PC-3 (cell line): Measurements from ENCODE around the gene AKIRIN2. TPM values are rescaled to one million over a fixed set of nuclear protein-coding genes. Genes with fewer than 3 reads are reported as not detected.
A peak's percentile ranks its signal among the peaks of the same experiment; 100 is the strongest.
"Not testable (repeated sequence)": the region's sequence is repeated elsewhere in the genome, so short reads cannot be mapped to it uniquely, and the experiment has no call there.

Experiments
- ATAC-seq: fragments of 200-7000 bp; cut with Tn5 transposase; 2 replicates; pipeline ENCODE4 v1.9.1; 2020; ENCODE audit warnings: mild to moderate bottlenecking, moderate library complexity
- BruUV-seq: library from RNA; stranded (reverse); fragments of 400-500 nt; replicated peaks from 2 replicates; lab custom pipeline; 2021; lab: Mats Ljungman, UMichigan
- CTCF ChIA-PET: fragments of 300-600 bp; sonication (Branson Sonifier 250); formaldehyde crosslinking; loops from one replicate; lab custom pipeline; 2022; ENCODE audit warnings: antibody characterized with exemption; lab: Charles Lee
- POLR2A ChIA-PET: fragments of 300-600 bp; sonication (Branson Sonifier 250); formaldehyde crosslinking; loops from one replicate; lab custom pipeline; 2022; ENCODE audit warnings: antibody characterized with exemption; ENCODE audit not compliant: unreplicated experiment; lab: Charles Lee
- DNase-seq: peaks from one replicate; pipeline ENCODE4 v3.0.0-alpha.2; 2015
- H2AFZ ChIP-seq: fragments of 300-600 bp; sonication (generic); 2 replicates; pipeline ENCODE4 v1.6.0; 2016; ENCODE audit warnings: antibody characterized with exemption, low read length
- H3F3A ChIP-seq: fragments of 300-600 bp; sonication (generic); one replicate; pipeline ENCODE4 v1.6.0; 2017; ENCODE audit warnings: antibody characterized with exemption, low read length, control low read depth, mild to moderate bottlenecking; ENCODE audit not compliant: unreplicated experiment
- H3K27ac ChIP-seq: fragments of 300-600 bp; sonication (generic); 2 replicates; pipeline ENCODE4 v1.5.1; 2016; ENCODE audit warnings: mild to moderate bottlenecking, low read length
- H3K27me3 ChIP-seq: fragments of 300-600 bp; sonication (generic); 2 replicates; pipeline ENCODE4 v1.6.1; 2016; ENCODE audit warnings: low read length, mixed read lengths
- H3K36me3 ChIP-seq: fragments of 300-600 bp; sonication (generic); 2 replicates; pipeline ENCODE4 v1.6.1; 2016; ENCODE audit warnings: low read depth, mixed run types, low read length, mixed read lengths
- H3K4me1 ChIP-seq: fragments of 300-600 bp; sonication (generic); 2 replicates; pipeline ENCODE4 v1.5.1; 2016; ENCODE audit warnings: low read length; ENCODE audit not compliant: insufficient read depth
- H3K4me2 ChIP-seq: fragments of 300-600 bp; sonication (generic); 2 replicates; pipeline ENCODE4 v1.6.0; 2016; ENCODE audit warnings: low read length
- H3K4me3 ChIP-seq: fragments of 300-600 bp; sonication (generic); 2 replicates; pipeline ENCODE4 v1.5.1; 2016; ENCODE audit warnings: mild to moderate bottlenecking, low read length, mixed read lengths
- H3K79me2 ChIP-seq: fragments of 300-600 bp; sonication (generic); 2 replicates; pipeline ENCODE4 v1.6.1; 2017; ENCODE audit warnings: low read length, mixed read lengths
- H3K9ac ChIP-seq: fragments of 300-600 bp; sonication (generic); 2 replicates; pipeline ENCODE4 v1.6.0; 2016; ENCODE audit warnings: mild to moderate bottlenecking, low read length
- H3K9me2 ChIP-seq: fragments of 300-600 bp; sonication (generic); replicated peaks from 2 replicates; pipeline ENCODE4 v1.6.1; 2016; ENCODE audit warnings: mixed run types, low read length, mixed read lengths
- H3K9me3 ChIP-seq: fragments of 300-600 bp; sonication (generic); 2 replicates; pipeline ENCODE4 v1.6.1; 2016; ENCODE audit warnings: low read length, mixed read lengths
- H4K20me1 ChIP-seq: fragments of 300-600 bp; sonication (generic); 2 replicates; pipeline ENCODE4 v1.6.1; 2016; ENCODE audit warnings: low read length, mixed read lengths
- CTCF ChIP-seq: fragments of 300-600 bp; sonication (generic); conservative IDR thresholded peaks from 2 replicates; pipeline ENCODE4 v1.5.1; 2017; ENCODE audit warnings: antibody characterized with exemption, low read depth, mild to moderate bottlenecking, low read length
- EZH2 ChIP-seq: fragments of 300-600 bp; sonication (generic); IDR thresholded peaks from one replicate; pipeline ENCODE4 v1.6.1; 2017; ENCODE audit warnings: antibody characterized with exemption, mild to moderate bottlenecking, low read length; ENCODE audit not compliant: unreplicated experiment
- EZH2phosphoT487 ChIP-seq: fragments of 300-600 bp; sonication (generic); IDR thresholded peaks from 2 replicates; pipeline ENCODE4 v1.6.1; 2018; ENCODE audit warnings: mild to moderate bottlenecking, antibody characterized with exemption, low read length, borderline replicate concordance
- intact Hi-C: fragments of 100-400 bp; cut with micrococcal nuclease; formaldehyde crosslinking; loops from 2 replicates; pipeline ENCODE4 v1.9.0; 2023
- total RNA-seq: library from RNA; depleted of rRNA; stranded (reverse); fragments of >200 nt; gene quantifications from 2 replicates; pipeline ENCODE4 v1.2.3, GENCODE V29; 2014

AKIRIN2 gene
- total RNA-seq, 1 experiment from 2014 or later, result 15.1 TPM

DNA sequence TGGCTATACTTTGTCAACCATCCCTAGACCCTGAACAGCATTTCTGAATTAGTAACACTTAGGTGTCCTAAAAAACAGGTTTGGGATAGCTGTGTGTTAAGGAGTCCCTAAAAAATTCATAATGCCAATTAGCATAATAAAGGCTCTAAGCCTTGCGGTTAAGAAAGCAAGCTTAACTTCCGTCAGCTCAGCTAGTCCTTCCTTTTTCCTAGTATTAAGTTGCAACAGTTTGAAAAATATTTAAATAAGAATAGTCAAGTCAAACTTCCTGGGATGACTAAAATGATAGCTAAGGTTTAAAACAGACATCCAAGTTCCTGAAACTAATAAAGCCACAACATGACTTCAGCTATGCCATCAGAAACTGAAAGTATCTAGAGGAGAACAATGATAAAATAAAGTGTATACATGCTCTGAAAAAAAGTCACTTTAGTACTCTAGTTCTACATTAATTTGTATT is 3.5 kb downstream of the AKIRIN2 start:
- 0 out of 2 replicates have a peak, but pooled peaks have one; percentile 2 for ATAC-seq
- TF ChIP-seq CTCF (no peak), EZH2 (no peak), EZH2phosphoT487 (no peak)
- peak; percentile 42 for DNase-seq
- H3K9me3 ChIP-seq, result no peaks in the 10 kb centered on the region
- POLR2A ChIA-PET, result interaction anchor here (0.6 to 0.7 kb wide), 2 partner anchors 114 to 588 kb away, joined by 3 read pairs; no protein-coding TSS in a partner anchor
- CTCF ChIA-PET, result interaction anchor here (0.6 kb wide), 1 partner anchor 25 kb away, joined by 3 read pairs; no protein-coding TSS in a partner anchor
- peak overlapping the region; percentile 98 for H3K4me3 ChIP-seq
- H3K4me1 ChIP-seq, result peaks cover 15% of the 10 kb centered on the region; the same call in 1 of the 2 replicates
- peak overlapping the region; percentile 81 for H3K4me2 ChIP-seq
- peaks cover 5% of the 10 kb centered on the region for H3F3A ChIP-seq
- H3K9me2 ChIP-seq, result no peaks in the 10 kb centered on the region
- peak overlapping the region; percentile 92 for H3K9ac ChIP-seq
- H2AFZ ChIP-seq, result no peak overlapping the region
- no TSS peak for BruUV-seq
- peak overlapping the region; percentile 22 for H3K27ac ChIP-seq
- H3K27me3 ChIP-seq, result no peaks in the 10 kb centered on the region
- intact Hi-C loops, result no loop called here
- peaks cover 51% of the 10 kb centered on the region for H4K20me1 ChIP-seq
- H3K36me3 ChIP-seq, result no peaks in the 10 kb centered on the region; the same call in 1 of the 2 replicates
- peaks cover 85% of the 10 kb centered on the region for H3K79me2 ChIP-seq

DNA sequence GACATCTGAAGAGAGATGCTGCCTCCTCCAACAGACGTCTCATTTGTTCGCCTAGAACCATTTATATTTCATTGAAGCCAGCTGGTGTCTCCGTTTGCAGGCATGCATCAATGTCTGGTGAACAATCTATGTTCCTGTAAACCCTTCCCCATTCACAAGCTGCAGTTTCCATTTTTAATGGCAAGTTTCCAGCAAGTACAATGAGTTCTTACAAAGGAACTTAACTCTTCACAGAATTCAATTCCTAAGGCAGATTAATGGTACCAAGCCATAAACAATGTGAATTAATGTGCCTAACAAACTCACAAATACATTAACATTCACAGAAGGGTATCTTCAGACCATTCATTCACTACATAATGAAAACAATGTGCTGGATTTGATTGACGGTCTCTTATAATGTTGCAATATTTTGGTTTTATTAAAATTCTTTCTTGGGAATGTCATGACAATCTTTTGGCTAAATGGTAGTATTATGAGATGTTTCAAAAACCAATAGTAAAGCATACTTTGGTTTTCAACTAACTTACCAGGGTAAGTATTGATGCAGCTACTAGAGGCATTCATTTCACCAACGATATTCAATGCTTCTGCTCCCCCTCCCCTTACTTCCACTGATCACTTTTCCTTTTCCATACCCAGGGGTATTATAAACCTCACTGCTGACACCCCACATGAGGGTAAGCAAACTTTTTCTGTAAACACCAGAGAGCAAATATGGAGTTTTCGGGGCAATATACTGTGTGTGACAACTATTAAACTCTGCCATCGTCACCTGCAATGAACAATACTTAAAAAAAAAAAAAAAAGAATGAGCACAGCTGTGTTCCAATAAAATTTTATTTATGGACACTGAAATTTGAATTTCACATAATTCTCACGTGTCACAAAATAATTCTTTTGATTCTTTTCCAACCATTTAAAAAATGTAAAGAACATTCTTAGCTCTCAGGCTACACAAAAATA is 4.2 kb downstream of the AKIRIN2 start:
- Histone ChIP-seq H3K79me2 (peaks cover 92% of the 10 kb centered on the region), H3F3A (peaks cover 3% of the 10 kb centered on the region), H4K20me1 (peaks cover 51% of the 10 kb centered on the region), H3K4me3 (peak overlapping the region; percentile 98), H3K27me3 (no peaks in the 10 kb centered on the region), H3K27ac (peak overlapping the region; percentile 22; the same call in 1 of the 2 replicates), H2AFZ (no peak overlapping the region), H3K4me2 (peak overlapping the region; percentile 81), H3K9me3 (no peaks in the 10 kb centered on the region), H3K36me3 (no peaks in the 10 kb centered on the region; the same call in 1 of the 2 replicates), H3K9me2 (no peaks in the 10 kb centered on the region), H3K9ac (peak overlapping the region; percentile 92), H3K4me1 (peaks cover 11% of the 10 kb centered on the region; the same call in 1 of the 2 replicates)
- DNase-seq (no peak), ATAC-seq (no peak)
- intact Hi-C loops, result no loop called here
- CTCF ChIA-PET, result interaction anchor here (0.6 kb wide), 1 partner anchor 25 kb away, joined by 3 read pairs; no protein-coding TSS in a partner anchor
- BruUV-seq, result no TSS peak
- POLR2A ChIA-PET, result interaction anchor here (0.6 to 0.7 kb wide), 2 partner anchors 113 to 588 kb away, joined by 3 read pairs; no protein-coding TSS in a partner anchor
- TF ChIP-seq EZH2phosphoT487 (no peak), CTCF (no peak), EZH2 (no peak)

- BruUV-seq, ATAC-seq, intact Hi-C loops, H3K4me3 ChIP-seq, H2AFZ ChIP-seq, DNase-seq, H3K36me3 ChIP-seq, H3K4me2 ChIP-seq, H3K27me3 ChIP-seq, H3K9me2 ChIP-seq, H3K9ac ChIP-seq, CTCF ChIA-PET, H3F3A ChIP-seq, POLR2A ChIA-PET, H3K27ac ChIP-seq, H3K9me3 ChIP-seq: not testable (repeated sequence)
- H3K79me2 ChIP-seq, result peaks cover 100% of the 10 kb centered on the region
- H3K4me1 ChIP-seq, result peaks cover 11% of the 10 kb centered on the region; the same call in 1 of the 2 replicates
- peaks cover 52% of the 10 kb centered on the region for H4K20me1 ChIP-seq
Observed at GRCh38 chr6:87696817-87697216, 5.2 kb downstream of the AKIRIN2 start.
